HEK293 (cell line): Measurements from ENCODE around the gene ZWILCH.

Experiments
- AEBP2 ChIP-seq: fragments of 450-650 bp; formaldehyde crosslinking; IDR thresholded peaks from 2 replicates; pipeline ENCODE4 v1.5.1; 2016; ENCODE audit warnings: missing biosample characterization, missing genetic modification characterization, borderline replicate concordance
- BCL6B ChIP-seq: fragments of 450-650 bp; formaldehyde crosslinking; IDR thresholded peaks from 2 replicates; pipeline ENCODE4 v1.5.1; 2017; ENCODE audit warnings: missing biosample characterization, missing genetic modification characterization
- GLIS2 ChIP-seq: fragments of 450-650 bp; formaldehyde crosslinking; IDR thresholded peaks from 2 replicates; pipeline ENCODE4 v1.5.1; 2016; ENCODE audit warnings: missing biosample characterization, missing genetic modification characterization
- KLF8 ChIP-seq: fragments of 450-650 bp; formaldehyde crosslinking; IDR thresholded peaks from 2 replicates; pipeline ENCODE4 v1.5.1; 2016; ENCODE audit warnings: missing biosample characterization, missing genetic modification characterization
- PBX3 ChIP-seq: sonication (generic); formaldehyde crosslinking; IDR thresholded peaks from 2 replicates; pipeline ENCODE4 v1.8.1; 2022; ENCODE audit warnings: mild to moderate bottlenecking, moderate library complexity, missing genetic modification reagents
- PRDM10 ChIP-seq: fragments of 450-650 bp; formaldehyde crosslinking; IDR thresholded peaks from 2 replicates; pipeline ENCODE4 v1.5.1; 2016; ENCODE audit warnings: missing biosample characterization, missing genetic modification characterization
- REPIN1 ChIP-seq: fragments of 450-650 bp; formaldehyde crosslinking; IDR thresholded peaks from 2 replicates; pipeline ENCODE4 v1.5.1; 2017; ENCODE audit warnings: missing biosample characterization, missing genetic modification characterization, low read depth
- SETDB1 ChIP-seq: IDR thresholded peaks from one replicate; pipeline ENCODE4 v1.6.1; 2017; ENCODE audit warnings: mild to moderate bottlenecking, low read length, moderate library complexity, mixed read lengths; ENCODE audit not compliant: insufficient read length
- SP3 ChIP-seq: fragments of 450-650 bp; formaldehyde crosslinking; IDR thresholded peaks from 2 replicates; pipeline ENCODE4 v1.5.1; 2016; ENCODE audit warnings: missing biosample characterization, missing genetic modification characterization
- ZBTB1 ChIP-seq: fragments of 450-650 bp; formaldehyde crosslinking; IDR thresholded peaks from 2 replicates; pipeline ENCODE4 v1.5.1; 2016; ENCODE audit warnings: missing biosample characterization, missing genetic modification characterization
- ZFHX2 ChIP-seq: fragments of 450-650 bp; formaldehyde crosslinking; conservative IDR thresholded peaks from 2 replicates; pipeline ENCODE4 v1.5.1; 2016; ENCODE audit warnings: missing biosample characterization, missing genetic modification characterization
- ZFP41 ChIP-seq: fragments of 450-650 bp; formaldehyde crosslinking; IDR thresholded peaks from 2 replicates; pipeline ENCODE4 v1.5.1; 2016; ENCODE audit warnings: missing biosample characterization, missing genetic modification characterization, borderline replicate concordance
- ZNF18 ChIP-seq: fragments of 450-650 bp; formaldehyde crosslinking; IDR thresholded peaks from 2 replicates; pipeline ENCODE4 v1.5.1; 2016; ENCODE audit warnings: missing biosample characterization, missing genetic modification characterization
- ZNF221 ChIP-seq: fragments of 450-650 bp; formaldehyde crosslinking; IDR thresholded peaks from 2 replicates; pipeline ENCODE4 v1.5.1; 2017; ENCODE audit warnings: missing biosample characterization, missing genetic modification characterization, borderline replicate concordance
- ZNF280D ChIP-seq: fragments of 450-650 bp; formaldehyde crosslinking; IDR thresholded peaks from 2 replicates; pipeline ENCODE4 v1.5.1; 2016; ENCODE audit warnings: missing biosample characterization, missing genetic modification characterization
- ZNF341 ChIP-seq: fragments of 450-650 bp; formaldehyde crosslinking; IDR thresholded peaks from 2 replicates; pipeline ENCODE4; 2016; ENCODE audit warnings: low read depth, missing biosample characterization, missing genetic modification characterization
- ZNF416 ChIP-seq: fragments of 450-650 bp; formaldehyde crosslinking; IDR thresholded peaks from 2 replicates; pipeline ENCODE4 v1.5.1; 2016; ENCODE audit warnings: missing biosample characterization, missing genetic modification characterization
- ZNF610 ChIP-seq: fragments of 450-650 bp; formaldehyde crosslinking; IDR thresholded peaks from 2 replicates; pipeline ENCODE4 v1.5.1; 2016; ENCODE audit warnings: missing biosample characterization, missing genetic modification characterization, borderline replicate concordance
- ZNF624 ChIP-seq: fragments of 450-650 bp; formaldehyde crosslinking; IDR thresholded peaks from 2 replicates; pipeline ENCODE4 v1.5.1; 2017; ENCODE audit warnings: missing biosample characterization, missing genetic modification characterization
- ZNF629 ChIP-seq: fragments of 450-650 bp; formaldehyde crosslinking; IDR thresholded peaks from 2 replicates; pipeline ENCODE4 v1.5.1; 2017; ENCODE audit warnings: missing biosample characterization, missing genetic modification characterization
- ZNF645 ChIP-seq: fragments of 450-650 bp; formaldehyde crosslinking; IDR thresholded peaks from 2 replicates; pipeline ENCODE4; 2016; ENCODE audit warnings: missing biosample characterization, missing genetic modification characterization
- ZNF654 ChIP-seq: fragments of 450-650 bp; formaldehyde crosslinking; IDR thresholded peaks from 2 replicates; pipeline ENCODE4 v1.5.1; 2016; ENCODE audit warnings: low read depth, missing biosample characterization, missing genetic modification characterization
- ZNF776 ChIP-seq: fragments of 450-650 bp; formaldehyde crosslinking; IDR thresholded peaks from 2 replicates; pipeline ENCODE4 v1.5.0; 2017; ENCODE audit warnings: missing biosample characterization, missing genetic modification characterization, borderline replicate concordance
- ZXDB ChIP-seq: fragments of 450-650 bp; formaldehyde crosslinking; IDR thresholded peaks from 2 replicates; pipeline ENCODE4 v1.5.1; 2016; ENCODE audit warnings: missing biosample characterization, missing genetic modification characterization

The ZWILCH gene

GRCh38 chr15:66497502-66498455 is 7.3 kb upstream of the ZWILCH start, which contains the start of gene SNAPC5 (continued):
- TF ChIP-seq ZNF280D, result no peak; the same call in 1 of the 2 replicates
- peak; percentile 85 for TF ChIP-seq SP3 (tag by site-specific recombination)
- TF ChIP-seq GLIS2 (tag by site-specific recombination), result peak; percentile 98
- TF ChIP-seq ZNF341, result peak; percentile 75
- TF ChIP-seq ZFHX2 (tag by site-specific recombination), result peak; percentile 55
- peak; percentile 80; the same call in 1 of the 2 replicates for TF ChIP-seq REPIN1 (tag by site-specific recombination)
- TF ChIP-seq PBX3, result no peak
- no peak for TF ChIP-seq ZNF416 (tag by site-specific recombination)
- no peak for TF ChIP-seq ZNF645 (tag by site-specific recombination)
- no peak for TF ChIP-seq ZNF18
- TF ChIP-seq ZXDB, result peak; percentile 93
- no peak for TF ChIP-seq ZNF221
- TF ChIP-seq ZNF629 (tag by site-specific recombination), result peak; percentile 99
- TF ChIP-seq ZNF654 (tag by site-specific recombination), result peak; percentile 40; the same call in 1 of the 2 replicates
- TF ChIP-seq ZNF624 (tag by site-specific recombination), result peak; percentile 19; the same call in 1 of the 2 replicates
- TF ChIP-seq ZFP41, result no peak
- 0 out of 2 replicates have a peak, but pooled peaks have one; percentile 19 for TF ChIP-seq AEBP2
- TF ChIP-seq PRDM10 (tag by site-specific recombination), result peak; percentile 85
- TF ChIP-seq SETDB1, result no peak
- peak; percentile 46; the same call in 1 of the 2 replicates for TF ChIP-seq ZBTB1 (tag by site-specific recombination)
- TF ChIP-seq ZNF610 (tag by site-specific recombination), result peak; percentile 78; the same call in 1 of the 2 replicates
- TF ChIP-seq ZNF776 (tag by site-specific recombination), result no peak
- no peak for TF ChIP-seq BCL6B (tag by site-specific recombination)
- peak; percentile 93 for TF ChIP-seq KLF8 (tag by site-specific recombination)
